Activated CD8-positive, alpha-beta T cell treated with anti-CD3 and anti-CD28 coated beads, Interleukin-2, amount 10 ng/mL, durations not matched to agents 7 days and 5 days (primary cell): ENCODE data around the gene KRTAP10-7. TPM values are rescaled to one million over a fixed set of nuclear protein-coding genes. Genes with fewer than 3 reads are reported as not detected.
"Not testable (repeated sequence)": the region's sequence is repeated elsewhere in the genome, so short reads cannot be mapped to it uniquely, and the experiment has no call there.

Source experiments
- ATAC-seq: fragments of 150-1000 bp; cut with Tn5 transposase; one replicate; pipeline ENCODE4 v1.10.0; 2021; ENCODE audit warnings: moderate library complexity
- CTCF ChIA-PET: fragments of 350-600 bp; sonication (Branson Sonifier 250); formaldehyde crosslinking; loops from one replicate; lab custom pipeline; 2021; ENCODE audit warnings: antibody characterized with exemption; lab: Charles Lee
- POLR2A ChIA-PET: fragments of 350-600 bp; sonication (Branson Sonifier 250); formaldehyde crosslinking; loops from one replicate; lab custom pipeline; 2021; ENCODE audit warnings: antibody characterized with exemption; lab: Charles Lee
- DNase-seq: peaks from one replicate; pipeline ENCODE4 v3.0.0-alpha.2; 2020
- H3K27ac Mint-ChIP-seq: one replicate; pipeline ENCODE4 v1.8.0; 2021; ENCODE audit warnings: mild to moderate bottlenecking, mixed read lengths
- H3K27me3 Mint-ChIP-seq: one replicate; pipeline ENCODE4 v1.8.0; 2021; ENCODE audit warnings: low read depth, mixed read lengths
- H3K36me3 Mint-ChIP-seq: one replicate; pipeline ENCODE4 v1.8.0; 2021; ENCODE audit warnings: low read depth, mixed read lengths
- H3K4me1 Mint-ChIP-seq: one replicate; pipeline ENCODE4 v1.8.0; 2021; ENCODE audit warnings: low read depth, mixed read lengths
- H3K4me3 Mint-ChIP-seq: one replicate; pipeline ENCODE4 v1.8.0; 2021; ENCODE audit warnings: mild to moderate bottlenecking, mixed read lengths
- H3K9me3 Mint-ChIP-seq: one replicate; pipeline ENCODE4 v1.8.0; 2022; ENCODE audit warnings: mixed read lengths; ENCODE audit not compliant: insufficient read depth
- total RNA-seq, 2 experiments: library from RNA; stranded (reverse); gene quantifications; one replicate each; pipeline ENCODE4 v1.2.3, GENCODE V29; 2021

Gene KRTAP10-7
- total RNA-seq, 2 experiments from 2014 or later: not detected

- Mint-ChIP-seq H3K36me3 (peaks cover 3% of the 10 kb centered on the region), H3K27me3 (peaks cover 11% of the 10 kb centered on the region), H3K4me1 (no peaks in the 10 kb centered on the region), H3K9me3 (peaks cover 22% of the 10 kb centered on the region), H3K4me3 (no peak overlapping the region), H3K27ac (no peak overlapping the region)
- ChIA-PET CTCF (interaction anchor here (0.9 kb wide), 1 partner anchor 156 kb away, joined by 3 read pairs; no protein-coding TSS in a partner anchor), POLR2A (no interaction called here)
- ATAC-seq (no peak), DNase-seq (no peak)
Measured at GRCh38 chr21:44609193-44609592, 8.8 kb downstream of the KRTAP10-7 start.

- H3K27me3 Mint-ChIP-seq, H3K4me1 Mint-ChIP-seq, H3K27ac Mint-ChIP-seq, H3K4me3 Mint-ChIP-seq, ATAC-seq, H3K36me3 Mint-ChIP-seq, POLR2A ChIA-PET, DNase-seq: not testable (repeated sequence)
- peaks cover 22% of the 10 kb centered on the region for H3K9me3 Mint-ChIP-seq
- CTCF ChIA-PET: interaction anchor here (0.9 to 1.1 kb wide), 2 partner anchors 155 to 350 kb away, joined by 3 to 4 read pairs; no protein-coding TSS in a partner anchor
Measured at GRCh38 chr21:44610157-44610843, 9.9 kb downstream of the KRTAP10-7 start.

DNA sequence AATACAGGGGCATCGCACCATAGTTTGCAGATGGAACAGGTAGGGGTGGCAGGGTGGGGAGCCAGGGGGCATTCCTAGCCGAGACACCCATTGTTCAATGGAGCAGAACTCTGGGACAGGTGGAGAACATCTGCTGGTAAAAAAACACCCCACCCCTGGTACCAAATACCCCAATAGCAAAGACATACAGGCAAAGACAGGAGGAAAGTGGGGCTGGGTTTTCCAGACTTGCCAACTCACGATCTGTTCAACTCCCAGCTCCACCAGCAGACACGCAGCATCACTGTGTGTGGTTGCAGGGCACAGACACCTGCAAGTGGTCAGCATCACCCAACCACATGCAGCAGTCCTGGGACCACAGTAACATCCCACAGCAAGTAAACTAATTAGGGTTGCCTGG is 11.2 kb downstream of the KRTAP10-7 start:
- Mint-ChIP-seq H3K27me3 (peaks cover 4% of the 10 kb centered on the region), H3K27ac (no peak overlapping the region), H3K4me3 (no peak overlapping the region), H3K9me3 (peaks cover 22% of the 10 kb centered on the region), H3K36me3 (peaks cover 3% of the 10 kb centered on the region), H3K4me1 (peaks cover 6% of the 10 kb centered on the region)
- ChIA-PET CTCF (no interaction called here), POLR2A (no interaction called here)
- DNase-seq (no peak), ATAC-seq (no peak)

- Mint-ChIP-seq H3K36me3 (peaks cover 3% of the 10 kb centered on the region), H3K4me1 (peaks cover 9% of the 10 kb centered on the region), H3K9me3 (peaks cover 22% of the 10 kb centered on the region), H3K27me3 (peaks cover 2% of the 10 kb centered on the region), H3K4me3 (no peak within 1 kb of the TSS), H3K27ac (no peak within 1 kb of the TSS)
- CTCF ChIA-PET: no interaction called here
- POLR2A ChIA-PET: no interaction called here
- ATAC-seq (no peak), DNase-seq (no peak)
Measured at GRCh38 chr21:44612029-44612486, 11.7 kb downstream of the KRTAP10-7 start, which contains the start of gene KRTAP10-8. KRTAP10-8 (plus strand) TSS chr21:44612079; CDS start chr21:44612101, 22 bp downstream.

DNA sequence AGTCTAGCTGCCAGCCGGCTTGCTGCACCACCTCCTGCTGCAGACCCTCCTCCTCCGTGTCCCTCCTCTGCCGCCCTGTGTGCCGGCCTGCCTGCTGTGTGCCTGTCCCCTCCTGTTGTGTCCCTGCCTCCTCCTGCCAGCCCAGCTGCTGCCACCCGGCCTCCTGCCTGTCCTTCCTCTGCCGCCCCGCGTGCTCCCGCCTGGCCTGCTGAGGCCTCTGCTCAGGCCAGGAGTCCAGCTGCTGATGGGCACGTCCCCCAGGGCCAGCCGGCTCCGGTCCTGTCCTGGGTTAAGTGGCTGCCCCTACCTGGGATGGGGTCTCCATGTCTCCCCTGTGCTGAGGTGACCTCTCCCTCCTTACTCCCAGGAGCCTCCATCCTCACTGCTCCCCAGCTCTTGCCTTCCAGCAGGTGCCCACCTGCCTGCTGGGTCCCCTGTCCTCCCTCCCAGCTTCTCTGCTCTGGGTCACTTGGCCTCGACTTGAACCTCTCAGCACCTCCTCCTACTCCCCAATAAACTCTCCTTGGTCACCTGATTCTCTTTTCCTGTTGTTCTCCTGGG is 12.4 kb downstream of the KRTAP10-7 start:
- ChIA-PET POLR2A (no interaction called here), CTCF (no interaction called here)
- Mint-ChIP-seq H3K4me3 (no peak overlapping the region), H3K4me1 (peaks cover 12% of the 10 kb centered on the region), H3K27me3 (peaks cover 1% of the 10 kb centered on the region), H3K9me3 (peaks cover 22% of the 10 kb centered on the region), H3K36me3 (peaks cover 3% of the 10 kb centered on the region), H3K27ac (no peak overlapping the region)
- no peak for DNase-seq
- ATAC-seq: no peak

GRCh38 chr21:44613386-44614155 is 13.2 kb downstream of the KRTAP10-7 start:
- Mint-ChIP-seq H3K27me3 (no peaks in the 10 kb centered on the region), H3K4me3 (no peak overlapping the region), H3K9me3 (peaks cover 27% of the 10 kb centered on the region), H3K27ac (no peak overlapping the region), H3K36me3 (peaks cover 8% of the 10 kb centered on the region), H3K4me1 (peaks cover 19% of the 10 kb centered on the region)
- ATAC-seq (no peak), DNase-seq (no peak)
- ChIA-PET CTCF (no interaction called here), POLR2A (no interaction called here)

DNA sequence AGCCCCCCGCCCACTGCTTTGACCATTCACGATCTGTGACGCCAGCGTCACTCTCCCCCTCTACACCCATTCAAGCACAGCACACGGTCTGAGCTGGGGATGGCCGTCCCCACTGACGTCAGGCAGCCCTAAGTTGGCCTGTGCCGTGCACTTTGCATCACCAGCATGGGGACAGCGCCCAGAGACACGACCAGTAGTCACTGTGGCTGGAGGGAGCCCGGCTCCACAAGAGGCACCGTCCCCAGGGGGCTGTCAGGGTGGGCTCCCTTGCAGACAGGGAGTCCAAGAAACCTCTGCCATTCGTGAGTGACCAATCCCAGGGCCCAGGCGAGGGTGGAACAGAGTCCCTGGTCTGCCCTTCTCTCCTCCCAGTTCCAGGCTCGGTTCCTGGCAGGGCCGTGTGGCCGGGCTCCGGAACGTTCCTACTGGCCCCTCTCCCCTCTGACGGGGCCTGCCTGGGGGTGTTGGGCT is 13.8 kb downstream of the KRTAP10-7 start:
- DNase-seq (no peak), ATAC-seq (no peak)
- H3K27me3 Mint-ChIP-seq: no peaks in the 10 kb centered on the region
- ChIA-PET POLR2A (no interaction called here), CTCF (no interaction called here)
- H3K9me3 Mint-ChIP-seq: peaks cover 32% of the 10 kb centered on the region
- H3K27ac Mint-ChIP-seq: no peak overlapping the region
- H3K36me3 Mint-ChIP-seq: peaks cover 15% of the 10 kb centered on the region
- H3K4me1 Mint-ChIP-seq: peaks cover 26% of the 10 kb centered on the region
- H3K4me3 Mint-ChIP-seq: no peak overlapping the region

GRCh38 chr21:44614961-44615391 is 14.6 kb downstream of the KRTAP10-7 start:
- Mint-ChIP-seq H3K9me3 (peaks cover 32% of the 10 kb centered on the region), H3K36me3 (peaks cover 20% of the 10 kb centered on the region), H3K27me3 (no peaks in the 10 kb centered on the region), H3K4me1 (peaks cover 33% of the 10 kb centered on the region), H3K4me3 (no peak overlapping the region), H3K27ac (no peak overlapping the region)
- ATAC-seq (no peak), DNase-seq (no peak)
- POLR2A ChIA-PET: no interaction called here
- CTCF ChIA-PET: no interaction called here

DNA sequence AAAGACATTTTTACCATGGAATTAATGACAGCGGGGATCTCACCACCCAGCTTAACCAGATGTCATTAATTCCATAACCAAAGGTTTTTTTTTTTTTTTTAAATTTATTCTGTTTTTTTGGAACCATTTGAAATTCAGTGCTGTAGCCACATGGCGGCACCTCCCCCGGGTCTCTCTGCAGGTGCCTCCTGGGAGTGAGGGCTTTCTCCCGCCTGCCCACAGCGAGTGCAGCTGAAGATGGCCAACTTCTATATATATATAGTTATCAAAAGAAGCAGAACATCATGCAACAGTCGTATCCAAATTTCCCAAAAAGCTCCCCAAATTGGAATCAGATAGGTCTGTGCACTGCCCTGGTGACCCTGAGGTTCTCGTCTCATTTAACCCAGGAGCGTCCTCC is 15.1 kb downstream of the KRTAP10-7 start:
- DNase-seq (no peak), ATAC-seq (no peak)
- Mint-ChIP-seq H3K4me3 (no peak overlapping the region), H3K9me3 (peaks cover 32% of the 10 kb centered on the region), H3K36me3 (peaks cover 22% of the 10 kb centered on the region), H3K4me1 (peaks cover 33% of the 10 kb centered on the region), H3K27ac (no peak overlapping the region), H3K27me3 (no peaks in the 10 kb centered on the region)
- ChIA-PET CTCF (no interaction called here), POLR2A (no interaction called here)

- CTCF ChIA-PET: no interaction called here
- ATAC-seq (no peak), DNase-seq (no peak)
- Mint-ChIP-seq H3K27ac (no peak overlapping the region), H3K36me3 (peaks cover 28% of the 10 kb centered on the region), H3K4me3 (no peak overlapping the region), H3K27me3 (no peaks in the 10 kb centered on the region), H3K9me3 (peaks cover 32% of the 10 kb centered on the region), H3K4me1 (peaks cover 33% of the 10 kb centered on the region)
- POLR2A ChIA-PET: no interaction called here
Measured at GRCh38 chr21:44615911-44616590, 15.7 kb downstream of the KRTAP10-7 start.

- ChIA-PET POLR2A (no interaction called here), CTCF (no interaction called here)
- peaks cover 28% of the 10 kb centered on the region for H3K36me3 Mint-ChIP-seq
- no peaks in the 10 kb centered on the region for H3K27me3 Mint-ChIP-seq
- DNase-seq (no peak), ATAC-seq (no peak)
- H3K9me3 Mint-ChIP-seq: peaks cover 28% of the 10 kb centered on the region
- no peak overlapping the region for H3K27ac Mint-ChIP-seq
- H3K4me3 Mint-ChIP-seq: no peak overlapping the region
- peaks cover 33% of the 10 kb centered on the region for H3K4me1 Mint-ChIP-seq
Measured at GRCh38 chr21:44616591-44616926, 16.2 kb downstream of the KRTAP10-7 start.
